Astrocyte (in vitro differentiated cells and primary cell): ENCODE data around the gene MRPL33.

Source experiments
- CTCF ChIP-seq: IDR thresholded peaks from 2 replicates; pipeline ENCODE4 v1.5.1; 2011; ENCODE audit warnings: low read depth, mild to moderate bottlenecking, inconsistent platforms, low read length, moderate library complexity; ENCODE audit not compliant: insufficient read depth
- EZH2 ChIP-seq: IDR thresholded peaks from 2 replicates; pipeline ENCODE4 v1.6.1; 2012; ENCODE audit warnings: mild to moderate bottlenecking, low read length, inconsistent platforms; ENCODE audit not compliant: insufficient read depth

GRCh38 chr2:27741673-27742072, 29.8 kb upstream of the MRPL33 start:
- TF ChIP-seq EZH2 (no peak), CTCF (no peak)
